Suprapubic skin (tissue), 4 donors: Measurements from ENCODE around the gene SVIL.
"Not testable (repeated sequence)": the region's sequence is repeated elsewhere in the genome, so short reads cannot be mapped to it uniquely, and the experiment has no call there.

Experiments
- POLR2A ChIP-seq, 2 donors: fragments of 450-650 bp; IDR thresholded peaks; one replicate each; pipeline ENCODE4 v1.6.1; 2017; ENCODE audit warnings: antibody characterized with exemption in 2 of 2, mild to moderate bottlenecking in 2 of 2, moderate library complexity in 2 of 2
- POLR2AphosphoS5 ChIP-seq, 3 donors: sonication (generic); formaldehyde crosslinking; IDR thresholded peaks; one replicate each; pipeline ENCODE4 v1.6.1; 2017; ENCODE audit warnings: antibody characterized with exemption in 3 of 3
- TF ChIP-seq, protein P1 (sequence below), 2 donors: fragments of 200-600 bp in 1 of 2; fragments of 450-650 bp in 1 of 2; sonication (generic) in 1 of 2; IDR thresholded peaks; one replicate each; pipeline ENCODE4 v1.5.1; 2016 to 2019; ENCODE audit warnings: antibody characterized with exemption in 2 of 2, mild to moderate bottlenecking in 1 of 2, moderate library complexity in 1 of 2

DNA sequence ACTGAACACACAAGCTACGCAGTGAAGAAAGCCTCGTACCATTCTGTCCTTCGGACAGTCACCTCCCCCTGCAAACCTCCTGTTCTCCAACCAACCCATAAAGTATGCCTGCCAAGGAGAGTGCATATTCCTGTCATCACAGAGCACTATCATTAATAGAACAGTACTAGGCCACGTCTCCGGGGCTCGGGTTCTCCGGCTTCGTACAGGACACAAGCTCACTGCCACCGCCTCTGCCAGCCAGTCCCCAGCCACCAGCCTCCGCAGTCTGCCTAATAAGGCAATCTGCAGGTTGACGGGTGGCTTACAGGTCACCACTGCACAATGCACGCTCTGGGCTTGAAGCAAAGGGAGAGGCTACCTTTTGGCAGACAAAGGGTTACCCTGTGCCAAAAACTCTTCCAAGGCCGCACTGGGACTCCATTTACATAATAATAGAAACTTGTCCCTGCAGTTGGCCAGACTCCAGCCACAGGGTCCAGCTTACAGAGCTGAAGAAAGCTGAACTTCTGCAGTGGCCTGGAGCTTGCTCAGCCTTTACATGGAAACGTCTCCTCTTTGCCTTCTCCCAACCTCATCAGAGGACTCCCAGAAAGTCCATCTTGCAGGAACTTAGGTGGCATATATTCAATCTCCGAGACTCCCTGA lies 47.5 kb downstream of the SVIL start:
- not testable (repeated sequence) for TF ChIP-seq POLR2A, POLR2AphosphoS5 (IDR thresholded peaks at IDR 0.05)
- TF ChIP-seq, protein P1, sequence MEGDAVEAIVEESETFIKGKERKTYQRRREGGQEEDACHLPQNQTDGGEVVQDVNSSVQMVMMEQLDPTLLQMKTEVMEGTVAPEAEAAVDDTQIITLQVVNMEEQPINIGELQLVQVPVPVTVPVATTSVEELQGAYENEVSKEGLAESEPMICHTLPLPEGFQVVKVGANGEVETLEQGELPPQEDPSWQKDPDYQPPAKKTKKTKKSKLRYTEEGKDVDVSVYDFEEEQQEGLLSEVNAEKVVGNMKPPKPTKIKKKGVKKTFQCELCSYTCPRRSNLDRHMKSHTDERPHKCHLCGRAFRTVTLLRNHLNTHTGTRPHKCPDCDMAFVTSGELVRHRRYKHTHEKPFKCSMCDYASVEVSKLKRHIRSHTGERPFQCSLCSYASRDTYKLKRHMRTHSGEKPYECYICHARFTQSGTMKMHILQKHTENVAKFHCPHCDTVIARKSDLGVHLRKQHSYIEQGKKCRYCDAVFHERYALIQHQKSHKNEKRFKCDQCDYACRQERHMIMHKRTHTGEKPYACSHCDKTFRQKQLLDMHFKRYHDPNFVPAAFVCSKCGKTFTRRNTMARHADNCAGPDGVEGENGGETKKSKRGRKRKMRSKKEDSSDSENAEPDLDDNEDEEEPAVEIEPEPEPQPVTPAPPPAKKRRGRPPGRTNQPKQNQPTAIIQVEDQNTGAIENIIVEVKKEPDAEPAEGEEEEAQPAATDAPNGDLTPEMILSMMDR (IDR thresholded peaks at IDR 0.05), result not testable (repeated sequence)
